Measurements from ENCODE around the gene TRAPPC4. TPM values are rescaled to one million over a fixed set of nuclear protein-coding genes. Genes with fewer than 3 reads are reported as not detected.

Gene TRAPPC4
- total RNA-seq, 6 experiments from 2014 or later, result 71.7 to 92.6 (median 81.4) TPM

- H3K4me1 Mint-ChIP-seq (ENCODE audit: low read depth), result peaks cover 32% of the 10 kb centered on the region
- H3K36me3 Mint-ChIP-seq (ENCODE audit: low read depth), result peaks cover 31% of the 10 kb centered on the region
- no peak for TF ChIP-seq CTCF (IDR thresholded peaks at IDR 0.05)
- H3K27ac Mint-ChIP-seq, result peak overlapping the region; percentile 27
- H3K27me3 Mint-ChIP-seq (ENCODE audit: insufficient read depth), result peaks cover 4% of the 10 kb centered on the region; the same call in 1 of the 2 replicates
- H3K9me3 Mint-ChIP-seq, result no peaks in the 10 kb centered on the region
- DNase-seq, result no peak
- no peak overlapping the region for H3K4me3 Mint-ChIP-seq
Observed at GRCh38 chr11:119023741-119024140, 5.2 kb downstream of the TRAPPC4 start.

GRCh38 chr11:119024430-119025098 lies 6.0 kb downstream of the TRAPPC4 start:
- no peak for DNase-seq
- Mint-ChIP-seq H3K27me3 (ENCODE audit: insufficient read depth) (peaks cover 4% of the 10 kb centered on the region; the same call in 1 of the 2 replicates), H3K27ac (peak overlapping the region; percentile 31; the same call in 1 of the 2 replicates), H3K4me1 (ENCODE audit: low read depth) (peaks cover 37% of the 10 kb centered on the region), H3K36me3 (ENCODE audit: low read depth) (peaks cover 31% of the 10 kb centered on the region), H3K4me3 (no peak overlapping the region), H3K9me3 (no peaks in the 10 kb centered on the region)
- TF ChIP-seq CTCF (IDR thresholded peaks at IDR 0.05), result no peak

DNA sequence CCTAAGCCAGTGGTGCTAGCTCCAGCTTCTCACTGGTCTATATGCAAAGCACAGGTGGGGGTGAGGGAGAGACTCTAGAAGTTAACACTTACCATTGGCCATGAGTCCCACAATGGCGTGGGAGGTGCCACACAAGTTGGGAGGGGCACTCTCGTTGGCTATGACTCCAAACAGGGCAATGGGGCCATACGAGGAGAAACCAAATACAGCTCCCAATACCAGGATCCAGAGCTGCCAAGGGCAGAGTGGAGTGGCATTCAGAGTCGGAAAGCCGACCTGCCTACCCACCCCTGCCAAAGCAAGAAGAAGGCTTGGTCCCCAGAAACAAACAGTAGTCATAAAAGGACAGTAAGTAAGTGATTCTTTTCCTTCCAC lies 6.5 kb downstream of the TRAPPC4 start:
- no peak for TF ChIP-seq CTCF (IDR thresholded peaks at IDR 0.05)
- Mint-ChIP-seq H3K4me3 (no peak overlapping the region), H3K27me3 (ENCODE audit: insufficient read depth) (peaks cover 4% of the 10 kb centered on the region; the same call in 1 of the 2 replicates), H3K36me3 (ENCODE audit: low read depth) (peaks cover 26% of the 10 kb centered on the region), H3K9me3 (no peaks in the 10 kb centered on the region), H3K27ac (no peak overlapping the region), H3K4me1 (ENCODE audit: low read depth) (peaks cover 36% of the 10 kb centered on the region)
- no peak for DNase-seq

- peaks cover 4% of the 10 kb centered on the region; the same call in 1 of the 2 replicates for H3K27me3 Mint-ChIP-seq (ENCODE audit: insufficient read depth)
- no peaks in the 10 kb centered on the region for H3K9me3 Mint-ChIP-seq
- no peak for DNase-seq
- peaks cover 32% of the 10 kb centered on the region for H3K4me1 Mint-ChIP-seq (ENCODE audit: low read depth)
- H3K4me3 Mint-ChIP-seq, result no peak overlapping the region
- TF ChIP-seq CTCF (IDR thresholded peaks at IDR 0.05), result no peak
- peaks cover 22% of the 10 kb centered on the region for H3K36me3 Mint-ChIP-seq (ENCODE audit: low read depth)
- no peak overlapping the region for H3K27ac Mint-ChIP-seq
Observed at GRCh38 chr11:119025541-119025940, 7.0 kb downstream of the TRAPPC4 start.

- no peaks in the 10 kb centered on the region for H3K9me3 Mint-ChIP-seq
- no peak overlapping the region for H3K4me3 Mint-ChIP-seq
- TF ChIP-seq CTCF (IDR thresholded peaks at IDR 0.05), result no peak
- H3K27ac Mint-ChIP-seq, result no peak overlapping the region
- H3K4me1 Mint-ChIP-seq (ENCODE audit: low read depth), result peaks cover 31% of the 10 kb centered on the region
- peaks cover 22% of the 10 kb centered on the region for H3K36me3 Mint-ChIP-seq (ENCODE audit: low read depth)
- no peak for DNase-seq
- peaks cover 4% of the 10 kb centered on the region; the same call in 1 of the 2 replicates for H3K27me3 Mint-ChIP-seq (ENCODE audit: insufficient read depth)
Observed at GRCh38 chr11:119025978-119026766, 7.6 kb downstream of the TRAPPC4 start.
